GM19395 (cell line): ENCODE measurements around the gene EBP.
A peak's percentile ranks its signal among the peaks of the same experiment; 100 is the strongest.

Experiments used
- ATAC-seq: cut with Tn5 transposase; IDR thresholded peaks from one replicate; pipeline ENCODE4 v1.9.1; 2021; ENCODE audit warnings: mild to moderate bottlenecking, moderate library complexity; ENCODE audit not compliant: unreplicated experiment

EBP gene

DNA sequence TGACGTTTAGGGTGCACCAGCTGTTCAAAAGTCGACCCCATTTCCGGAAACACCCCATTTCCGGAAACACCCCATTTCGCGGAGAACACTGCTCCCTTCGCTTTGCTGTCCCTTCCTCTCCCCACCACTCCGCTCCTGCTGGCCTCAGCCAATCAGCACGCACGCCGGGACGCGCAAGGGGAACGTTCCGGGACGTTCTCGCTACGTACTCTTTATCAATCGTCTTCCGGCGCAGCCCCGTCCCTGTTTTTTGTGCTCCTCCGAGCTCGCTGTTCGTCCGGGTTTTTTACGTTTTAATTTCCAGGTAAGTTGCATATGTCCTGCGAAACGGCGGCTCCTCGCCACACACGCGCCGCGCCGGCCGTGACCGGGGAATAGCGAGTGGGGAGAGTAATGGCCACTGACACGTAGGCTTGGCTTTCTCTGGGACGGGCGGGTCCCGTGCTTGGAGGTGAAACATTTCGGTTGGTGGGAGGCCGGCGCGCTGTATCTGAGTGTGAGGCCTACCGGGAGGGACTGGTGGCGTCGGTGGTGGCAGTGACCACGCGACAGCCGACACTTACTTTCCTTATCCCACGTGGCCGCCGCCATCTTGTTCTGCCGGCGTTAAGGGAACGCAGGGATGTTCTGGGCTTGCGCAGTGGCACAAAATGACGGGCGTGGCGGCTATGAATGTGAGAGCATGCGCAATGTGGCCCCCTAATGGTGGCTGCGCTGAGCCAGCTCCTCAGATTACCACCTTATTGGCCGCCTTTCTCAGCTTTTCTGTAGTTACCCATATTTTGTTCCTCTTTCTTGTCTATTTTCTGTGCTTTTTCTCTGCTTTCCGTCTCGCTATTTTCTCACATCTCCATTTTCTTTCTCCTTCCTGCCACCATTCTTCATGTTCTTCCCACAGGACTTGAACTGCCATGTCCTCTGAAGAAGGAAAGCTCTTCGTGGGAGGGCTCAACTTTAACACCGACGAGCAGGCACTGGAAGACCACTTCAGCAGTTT is 53.0 kb downstream of the EBP start, which contains the start of gene RBM3:
Gene RBM3, plus strand, starts transcription at position 215 of the 997 bp plus-strand sequence. Its CDS starts 697 bp downstream, at position 912.
- ATAC-seq: peak; percentile 80

DNA sequence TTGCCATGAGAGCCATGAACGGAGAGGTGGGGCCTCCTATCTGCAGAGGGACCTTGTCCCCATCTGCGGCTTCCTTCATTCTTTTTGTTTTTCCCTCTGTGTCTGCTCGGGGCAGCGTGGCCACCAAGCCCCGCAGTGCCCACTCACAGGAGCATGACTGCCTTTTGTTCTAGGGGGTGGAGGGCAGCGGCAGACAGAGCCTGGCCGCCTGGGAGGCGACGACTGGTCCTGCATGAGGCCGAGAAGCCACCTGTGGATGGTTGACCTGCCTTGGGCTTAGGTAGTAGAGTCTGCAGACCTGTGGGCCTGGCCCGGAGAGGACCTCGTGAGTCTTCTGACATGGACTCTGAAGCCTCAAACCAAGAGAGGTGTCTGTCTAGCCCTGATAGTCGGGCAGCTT is 54.0 kb downstream of the EBP start:
- ATAC-seq: no peak

DNA sequence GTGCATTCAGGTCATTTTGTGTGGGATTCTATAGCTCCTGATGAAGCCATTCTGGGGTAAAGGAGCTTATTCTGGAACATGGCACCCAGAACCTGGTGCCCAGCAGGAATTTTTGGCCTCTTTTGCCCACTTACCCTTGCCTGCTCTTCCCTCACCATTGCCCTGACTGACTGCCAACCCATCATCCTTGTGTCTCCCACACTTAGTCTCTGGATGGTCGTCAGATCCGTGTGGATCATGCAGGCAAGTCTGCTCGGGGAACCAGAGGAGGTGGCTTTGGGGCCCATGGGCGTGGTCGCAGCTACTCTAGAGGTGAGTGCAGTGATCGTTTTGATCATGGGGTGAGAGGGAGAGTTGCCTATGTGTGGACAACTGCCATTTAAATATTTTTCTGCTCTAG is 54.5 kb downstream of the EBP start:
- no peak for ATAC-seq
